Measurements from ENCODE around the gene MBLAC2.

Gene MBLAC2

DNA sequence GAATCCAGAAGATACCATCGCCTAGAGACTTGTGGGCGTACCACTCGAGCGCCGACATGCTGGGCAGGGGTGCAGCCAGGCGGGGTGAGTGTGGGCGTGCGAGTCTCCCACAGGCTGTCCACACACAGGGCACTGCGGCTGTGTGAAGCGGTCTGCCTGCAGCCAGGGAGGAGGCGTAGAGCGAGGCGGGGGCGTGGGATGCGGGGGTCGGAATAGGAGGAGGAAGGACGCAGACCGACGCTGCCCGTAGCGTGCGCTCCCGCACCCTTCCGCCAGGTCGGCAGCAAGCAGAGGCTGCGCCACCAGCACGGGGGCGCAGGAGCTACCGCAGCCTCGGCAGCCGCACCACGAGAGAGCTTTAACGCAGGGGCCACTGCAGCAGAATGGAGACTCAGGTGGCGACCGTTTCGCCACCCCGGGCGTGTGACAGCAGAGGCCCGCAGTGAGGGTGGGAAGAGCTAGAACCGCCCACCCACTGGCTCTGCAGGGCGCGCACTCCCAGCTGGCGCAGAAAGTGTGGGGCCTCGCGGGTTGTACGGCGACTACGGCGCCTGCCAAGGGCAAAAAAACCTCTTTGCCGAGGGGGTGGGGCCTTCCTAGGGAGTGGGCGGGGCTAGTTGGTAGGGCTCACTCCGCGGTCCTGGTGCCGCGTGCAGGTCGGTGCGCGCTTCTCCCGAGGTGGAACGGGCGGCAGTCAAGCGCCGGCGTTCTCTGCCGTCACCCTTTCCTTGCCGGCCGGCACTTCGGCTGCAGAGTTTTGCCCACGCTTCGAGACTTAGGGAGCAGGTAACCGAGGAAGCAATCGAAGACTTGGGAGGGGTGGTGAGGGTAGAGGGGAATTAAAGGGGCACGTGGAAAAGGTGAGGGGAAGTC, at the start of gene MBLAC2, which contains the start of gene POLR3G:
MBLAC2 (minus strand) TSS at position 537 of the 873 bp plus-strand sequence; CDS start at position 58, 479 bp downstream.
POLR3G (plus strand) TSS at position 630 of the 873 bp plus-strand sequence. CDS start 10,704 bp downstream, outside the sequence.
- peak; percentile 86 to 91 (median 90) for DNase-seq (ENCODE audit: low read depth in 3 of 3)

DNA sequence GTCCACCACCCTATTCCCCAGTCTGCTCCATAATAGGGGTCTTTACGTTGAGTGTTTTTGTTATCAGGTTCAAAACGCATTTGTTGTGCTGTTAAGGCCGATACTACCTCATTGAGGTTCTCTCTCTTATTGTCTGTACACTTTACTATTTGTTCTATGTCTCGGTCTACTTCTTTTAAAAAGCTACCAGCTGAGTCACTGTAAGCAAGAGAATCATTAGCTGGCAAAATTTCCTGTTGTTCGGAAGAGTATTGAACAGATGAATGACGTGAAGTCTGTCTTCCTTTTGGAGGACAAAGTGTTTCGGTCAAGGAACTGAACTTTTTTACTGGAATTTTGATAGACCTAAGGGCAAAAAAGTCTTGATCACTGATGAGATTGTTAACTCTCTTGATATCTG, 44.5 kb upstream of the MBLAC2 start:
- no peak for DNase-seq (ENCODE audit: low read depth in 3 of 3)

DNA sequence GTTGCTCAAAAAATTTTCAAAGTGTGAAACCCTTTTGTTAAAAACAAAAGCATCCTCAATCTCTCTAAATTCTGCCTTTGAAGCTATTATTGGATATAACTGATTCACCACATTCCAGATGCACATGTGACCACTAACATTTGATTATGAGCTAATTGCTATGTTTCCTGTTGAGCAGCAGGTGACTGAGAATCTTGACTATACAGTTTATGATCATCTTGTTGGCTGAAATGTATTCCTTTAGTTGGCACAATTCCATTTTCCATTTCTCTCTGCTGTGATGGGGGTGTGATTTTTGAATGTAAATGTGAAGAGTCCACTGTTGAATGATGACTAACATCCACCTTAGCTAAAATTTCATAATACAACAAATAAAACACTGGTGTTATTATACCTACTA, 44.1 kb upstream of the MBLAC2 start:
- no peak for DNase-seq (ENCODE audit: low read depth in 3 of 3)

DNA sequence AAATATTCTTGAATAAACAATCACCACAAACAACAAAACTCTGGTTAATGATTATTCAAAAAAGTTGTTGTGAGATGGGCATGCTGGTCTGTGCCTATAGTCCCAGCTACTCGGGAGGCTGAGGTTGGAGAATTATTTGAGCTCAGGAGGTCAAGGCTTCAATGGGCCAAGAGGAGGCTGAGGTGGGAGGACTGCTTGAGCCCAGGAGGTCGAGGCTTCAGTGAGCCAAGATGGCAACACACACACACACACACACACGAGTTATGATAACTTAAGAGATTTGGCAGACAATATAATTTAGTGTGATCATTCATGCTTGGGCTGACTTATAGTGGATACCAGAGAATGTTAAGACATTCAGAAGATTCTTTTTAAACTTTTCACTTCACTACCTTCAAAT, 39.9 kb upstream of the MBLAC2 start:
- DNase-seq (ENCODE audit: low read depth in 3 of 3): no peak

GRCh38 chr5:90510438-90510837, 35.9 kb upstream of the MBLAC2 start:
- no peak for DNase-seq (ENCODE audit: low read depth in 3 of 3)

GRCh38 chr5:90506221-90506620, 31.6 kb upstream of the MBLAC2 start:
- no peak for DNase-seq (ENCODE audit: low read depth in 3 of 3)

DNA sequence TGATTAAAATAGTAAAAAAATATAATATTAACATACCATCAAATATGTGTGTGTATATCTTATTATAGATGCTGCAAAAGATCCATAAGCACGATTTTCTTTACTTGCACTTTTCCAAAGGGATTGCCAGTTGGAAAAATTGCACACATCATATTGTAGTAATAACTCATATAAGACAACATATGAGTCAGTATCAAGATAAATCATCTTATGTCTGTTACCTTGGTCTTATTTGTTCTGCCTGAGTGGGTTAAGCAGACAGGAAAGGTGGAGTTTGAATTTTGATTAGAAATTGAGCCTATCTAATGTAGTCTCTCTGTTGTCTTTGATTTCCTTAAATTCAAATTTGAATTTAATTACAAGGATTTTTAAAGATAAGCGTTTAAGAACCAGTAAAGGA, 30.2 kb upstream of the MBLAC2 start:
- DNase-seq (ENCODE audit: low read depth in 3 of 3): no peak

GRCh38 chr5:90503596-90503995, 29.0 kb upstream of the MBLAC2 start:
- no peak for DNase-seq (ENCODE audit: low read depth in 3 of 3)

GRCh38 chr5:90495146-90495545, 20.6 kb upstream of the MBLAC2 start:
- DNase-seq (ENCODE audit: low read depth in 3 of 3): no peak

DNA sequence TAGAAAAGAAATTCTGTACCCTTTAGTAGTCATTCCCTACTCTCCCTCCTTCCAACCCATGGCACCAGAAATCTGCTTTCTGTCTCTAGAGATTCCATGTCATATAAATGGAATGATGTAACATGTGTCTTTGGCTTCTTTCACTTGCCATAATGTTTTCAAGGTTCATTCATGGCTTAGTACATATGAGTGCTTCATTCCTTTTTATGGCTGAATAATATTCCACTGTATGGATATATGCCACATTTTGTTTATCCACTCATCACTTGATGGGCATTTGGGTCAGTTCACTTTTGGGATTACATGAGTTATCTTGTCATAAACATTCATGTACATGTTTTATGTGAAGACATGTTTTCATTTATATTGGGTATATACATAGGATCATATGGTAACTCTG, 19.5 kb upstream of the MBLAC2 start:
- DNase-seq (ENCODE audit: low read depth in 3 of 3): no peak

DNA sequence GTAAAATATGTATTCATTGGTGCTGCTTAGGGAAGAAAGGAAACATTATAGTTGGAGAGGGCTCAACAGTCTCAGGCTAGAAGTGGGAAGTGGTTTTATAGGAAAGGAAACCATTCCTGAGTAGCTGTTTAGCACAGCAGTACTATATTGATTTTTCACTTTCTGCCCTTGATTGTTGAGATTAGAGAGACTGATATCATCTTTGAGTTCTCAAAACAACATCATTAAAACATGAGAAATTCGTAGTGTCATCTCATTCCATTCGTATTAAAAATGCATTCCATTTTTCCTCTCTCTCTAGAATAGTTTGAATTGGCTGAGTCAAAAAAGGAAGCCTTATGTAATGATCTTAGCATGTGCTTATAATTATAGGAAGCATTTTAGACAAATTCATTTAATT, 14.2 kb upstream of the MBLAC2 start:
- no peak for DNase-seq (ENCODE audit: low read depth in 3 of 3)

DNA sequence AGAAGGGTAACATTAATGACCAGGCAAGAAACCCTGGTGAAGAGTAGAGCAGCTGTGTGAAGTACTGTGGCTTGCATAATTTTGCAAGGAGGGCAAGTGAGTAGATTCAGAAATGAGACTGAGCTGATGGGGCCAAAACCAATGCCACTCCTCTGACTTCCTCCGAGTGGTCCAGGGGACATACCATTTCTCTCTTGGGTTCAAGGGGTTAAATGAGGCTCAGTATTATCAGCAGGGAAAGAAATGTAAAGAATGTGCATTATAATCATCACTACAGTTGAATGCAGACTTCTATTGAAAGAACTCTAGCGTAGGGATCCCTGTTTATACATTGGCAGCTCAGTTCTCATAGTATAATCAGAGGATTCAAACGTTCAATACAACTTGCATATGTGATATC, 10.0 kb upstream of the MBLAC2 start:
- no peak for DNase-seq (ENCODE audit: low read depth in 3 of 3)

DNA sequence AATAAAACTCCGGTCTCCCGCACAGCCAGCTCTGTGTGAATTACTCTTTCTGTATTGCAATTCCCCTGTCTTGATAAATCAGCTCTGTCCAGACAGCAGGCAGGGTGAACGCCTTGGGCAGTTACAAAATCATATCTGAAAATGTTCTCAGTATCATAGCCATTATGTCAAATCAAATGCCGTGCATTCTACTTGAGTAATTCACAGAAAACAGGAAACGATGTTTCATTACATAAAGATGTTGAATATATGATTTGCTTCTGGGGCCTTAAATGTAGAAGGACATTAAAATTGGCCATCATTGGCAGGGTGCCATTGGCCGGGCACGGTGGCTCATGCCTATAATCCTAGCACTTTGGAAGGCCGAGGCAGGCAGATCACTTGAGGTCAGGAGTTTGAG, 8.6 kb upstream of the MBLAC2 start:
- DNase-seq (ENCODE audit: low read depth in 3 of 3): no peak

- DNase-seq (ENCODE audit: low read depth in 3 of 3): no peak
These were observed 6.1 kb upstream of the MBLAC2 start for GRCh38 chr5:90480699-90481098.

- DNase-seq (ENCODE audit: low read depth in 3 of 3): no peak
These were observed 5.2 kb upstream of the MBLAC2 start for GRCh38 chr5:90479611-90480385.

GRCh38 chr5:90477621-90478215, 3.1 kb upstream of the MBLAC2 start:
- no peak for DNase-seq (ENCODE audit: low read depth in 3 of 3)

GRCh38 chr5:90477073-90477472, 2.5 kb upstream of the MBLAC2 start:
- DNase-seq (ENCODE audit: low read depth in 3 of 3): no peak

GRCh38 chr5:90476391-90476790, 1.8 kb upstream of the MBLAC2 start:
- no peak for DNase-seq (ENCODE audit: low read depth in 3 of 3)

DNA sequence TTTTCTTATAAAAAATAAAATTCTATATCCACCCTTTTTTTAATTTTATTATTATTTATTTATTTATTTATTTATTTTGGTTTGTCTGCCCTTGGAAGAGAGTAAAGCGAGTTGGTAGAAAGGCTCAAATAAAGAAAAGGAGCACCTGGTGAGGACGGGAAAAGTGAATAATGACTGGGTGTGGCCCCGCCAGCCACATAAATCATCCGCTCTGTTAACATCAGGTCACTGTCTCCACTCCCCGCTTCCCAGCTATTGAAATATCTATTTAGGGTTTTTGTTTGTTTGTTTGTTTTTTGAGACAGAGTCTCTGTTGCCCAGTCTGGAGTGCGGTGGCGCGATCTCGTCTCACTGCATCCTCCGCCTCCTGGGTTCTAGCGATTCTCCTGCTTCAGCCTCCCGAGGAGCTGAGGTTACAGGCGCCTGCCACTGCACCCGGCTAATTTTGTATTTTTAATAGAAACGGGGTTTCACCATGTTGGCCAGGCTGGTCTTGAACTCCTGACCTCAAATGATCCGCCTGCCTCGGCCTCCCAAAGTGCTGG, 937 bp upstream of the MBLAC2 start:
- no peak for DNase-seq (ENCODE audit: low read depth in 3 of 3)

- peak in 1 of 3 experiments; percentile 17 for DNase-seq (ENCODE audit: low read depth in 3 of 3)
These were observed 956 bp downstream of the MBLAC2 start for GRCh38 chr5:90473396-90474234.

GRCh38 chr5:90472783-90473395, 1.7 kb downstream of the MBLAC2 start:
- DNase-seq (ENCODE audit: low read depth in 3 of 3): no peak

All from stimulated activated CD4-positive, alpha-beta T cell treated with anti-CD3 and anti-CD28 coated beads, TNF-alpha, amount 100 ng/mL, for 4 hours (primary cell).